Esophagus muscularis mucosa (tissue), 4 donors: ENCODE results near the gene MMP15. TPM values are rescaled to one million over a fixed set of nuclear protein-coding genes. Genes with fewer than 3 reads are reported as not detected.
"Not testable (repeated sequence)": the region's sequence is repeated elsewhere in the genome, so short reads cannot be mapped to it uniquely, and the experiment has no call there.

Experiments used
- DNase-seq: peaks from one replicate; pipeline ENCODE4 v3.0.0-alpha.2; 2017; ENCODE audit errors: extremely low spot score
- H3K27ac ChIP-seq, 4 donors: fragments of 200-600 bp; sonication (generic); replicated peaks in 1 of 4; 1 replicate in 3 of 4; 2 replicates in 1 of 4; pipeline ENCODE4 v1.5.1; 2016 to 2019; ENCODE audit warnings: mild to moderate bottlenecking in 1 of 4
- H3K27me3 ChIP-seq, 4 donors: fragments of 200-600 bp; sonication (generic); one replicate each; pipeline versions ENCODE4 v1.5.1 to v1.6.0; 2016 to 2019
- H3K36me3 ChIP-seq, 4 donors: fragments of 200-600 bp; sonication (generic); one replicate each; pipeline ENCODE4 v1.5.1; 2016 to 2019
- H3K4me1 ChIP-seq, 4 donors: fragments of 200-600 bp; sonication (generic); one replicate each; pipeline ENCODE4 v1.5.1; 2016 to 2019
- H3K4me3 ChIP-seq, 4 donors: fragments of 200-600 bp; sonication (generic); 1 replicate in 2 of 4; 2 replicates in 2 of 4; pipeline ENCODE4 v1.5.1; 2016 to 2019; ENCODE audit warnings: mild to moderate bottlenecking in 4 of 4, moderate library complexity in 1 of 4
- H3K9me3 ChIP-seq, 4 donors: fragments of 200-600 bp; sonication (generic); 1 replicate in 3 of 4; 2 replicates in 1 of 4; pipeline ENCODE4 v1.5.1; 2016 to 2019
- CTCF ChIP-seq, 3 experiments: fragments of 200-600 bp in 2 of 3; fragments of 450-650 bp in 1 of 3; sonication (generic) in 2 of 3; IDR thresholded peaks; one replicate each; pipeline ENCODE4 v1.5.1; 2017 to 2019; ENCODE audit warnings: antibody characterized with exemption in 3 of 3, mild to moderate bottlenecking in 2 of 3, moderate library complexity in 1 of 3
- EP300 ChIP-seq: sonication (generic); formaldehyde crosslinking; IDR thresholded peaks from one replicate; pipeline ENCODE4 v1.6.1; 2017; ENCODE audit warnings: antibody characterized with exemption
- POLR2A ChIP-seq: fragments of 450-650 bp; IDR thresholded peaks from one replicate; pipeline ENCODE4 v1.6.1; 2017; ENCODE audit warnings: antibody characterized with exemption, moderate library complexity, mild to moderate bottlenecking, low read depth
- POLR2AphosphoS5 ChIP-seq, 2 donors: sonication (generic); formaldehyde crosslinking; IDR thresholded peaks; one replicate each; pipeline ENCODE4 v1.6.1; 2017; ENCODE audit warnings: antibody characterized with exemption in 2 of 2
- WGBS: methylation state at CpG from one replicate; pipeline ENCODE4 v1.1.5; 2018; 5-methylcytosine and 5-hydroxymethylcytosine counted together
- intact Hi-C: fragments of 100-400 bp; cut with DNase I; formaldehyde crosslinking; loops from one replicate; pipeline ENCODE4 v1.15.1; 2023
- total RNA-seq, 4 donors: library from RNA; depleted of rRNA; stranded (reverse); fragments of >200 nt; gene quantifications; one replicate each; pipeline versions ENCODE4 v1.1.0 to v1.2.1, GENCODE V29; 2016

Gene MMP15
- total RNA-seq, 4 donors from 2014 or later, result 3.8 to 16.3 (median 8.7) TPM

- WGBS, result 35% methylated on average over 10 of the region's 10 CpGs
- intact Hi-C loops, result loop anchor here (5.0 kb wide), 2 partner anchors 200 to 245 kb away; partner anchors contain the start of gene KIFC3
- H3K9me3 ChIP-seq, result no peaks in the 10 kb centered on the region
These were observed 23.7 kb upstream of the MMP15 start for GRCh38 chr16:58001781-58002415.

GRCh38 chr16:58002416-58002800 is 23.1 kb upstream of the MMP15 start:
- TF ChIP-seq EP300 (no peak), POLR2A (no peak), POLR2AphosphoS5 (IDR thresholded peaks at IDR 0.05) (no peak), CTCF (IDR thresholded peaks at IDR 0.05) (no peak)
- no peaks in the 10 kb centered on the region for H3K27me3 ChIP-seq
- intact Hi-C loops, result loop anchor here (5.0 kb wide), 2 partner anchors 200 to 245 kb away; partner anchors contain the start of gene KIFC3
- peaks cover 31 to 47% (median 40%) of the 10 kb centered on the region in 4 donors for H3K4me1 ChIP-seq
- H3K27ac ChIP-seq, result peak overlapping the region in 1 of 4 donors; percentile 96
- peaks cover 12 to 40% (median 29%) of the 10 kb centered on the region in 4 donors for H3K36me3 ChIP-seq
- no peak for DNase-seq
- WGBS, result 81% methylated on average over 3 of the region's 9 CpGs
- H3K4me3 ChIP-seq, result no peak overlapping the region
- no peaks in the 10 kb centered on the region for H3K9me3 ChIP-seq

More at GRCh38 chr16:58001781-58002415, 23.7 kb upstream of the MMP15 start:
- TF ChIP-seq EP300 (no peak), CTCF (IDR thresholded peaks at IDR 0.05) (no peak), POLR2AphosphoS5 (IDR thresholded peaks at IDR 0.05) (no peak), POLR2A (no peak)
- Histone ChIP-seq H3K4me1 (peaks cover 31 to 47% (median 40%) of the 10 kb centered on the region in 4 donors), H3K4me3 (peak overlapping the region; percentile 69 to 95 (median 82)), H3K27ac (peak overlapping the region; percentile 87 to 96 (median 93)), H3K27me3 (no peaks in the 10 kb centered on the region), H3K36me3 (peaks cover 17 to 46% (median 32%) of the 10 kb centered on the region in 4 donors)
- DNase-seq, result no peak

- no peak for DNase-seq
- H3K9me3 ChIP-seq, result no peaks in the 10 kb centered on the region
- no peaks in the 10 kb centered on the region for H3K27me3 ChIP-seq
- H3K4me3 ChIP-seq, result no peak overlapping the region
- WGBS, result 97% methylated on average over 5 of the region's 5 CpGs
- intact Hi-C loops, result loop anchor here (5.0 kb wide), 2 partner anchors 201 to 246 kb away; partner anchors contain the start of gene KIFC3
- no peak overlapping the region for H3K27ac ChIP-seq
- TF ChIP-seq CTCF (IDR thresholded peaks at IDR 0.05) (no peak), EP300 (no peak), POLR2A (no peak), POLR2AphosphoS5 (IDR thresholded peaks at IDR 0.05) (no peak)
- peaks cover 31 to 45% (median 39%) of the 10 kb centered on the region in 4 donors for H3K4me1 ChIP-seq
- peaks cover 7 to 39% (median 24%) of the 10 kb centered on the region in 4 donors for H3K36me3 ChIP-seq
These were observed 22.6 kb upstream of the MMP15 start for GRCh38 chr16:58002936-58003335.

- H3K9me3 ChIP-seq, H3K27me3 ChIP-seq, DNase-seq, H3K4me3 ChIP-seq: not testable (repeated sequence)
- Histone ChIP-seq H3K4me1 (peaks cover 13 to 27% (median 22%) of the 10 kb centered on the region in 4 donors), H3K27ac (peak overlapping the region in 2 of 4 donors; percentile 22 to 25), H3K36me3 (peaks cover 5 to 36% (median 21%) of the 10 kb centered on the region in 4 donors)
- WGBS, result 86% methylated on average over 12 of the region's 12 CpGs
- intact Hi-C loops, result loop anchor here (2.0 to 5.0 kb wide), 3 partner anchors 106 to 247 kb away; partner anchors contain the start of gene KIFC3
These were observed 20.8 kb upstream of the MMP15 start for GRCh38 chr16:58004736-58005135.

- H3K9me3 ChIP-seq, result no peaks in the 10 kb centered on the region
- peaks cover 2 to 7% (median 3%) of the 10 kb centered on the region in 4 donors for H3K4me1 ChIP-seq
- no peak for TF ChIP-seq EP300
- no peak for TF ChIP-seq POLR2AphosphoS5 (IDR thresholded peaks at IDR 0.05)
- no peak for TF ChIP-seq POLR2A
- no peak for TF ChIP-seq CTCF (IDR thresholded peaks at IDR 0.05)
- intact Hi-C loops, result no loop called here
- H3K27ac ChIP-seq, result no peak overlapping the region
- no peak for DNase-seq
- H3K27me3 ChIP-seq, result no peaks in the 10 kb centered on the region
- peaks cover 12 to 57% (median 48%) of the 10 kb centered on the region in 4 donors for H3K36me3 ChIP-seq
- 91% methylated on average over 11 of the region's 11 CpGs for WGBS
- no peak overlapping the region for H3K4me3 ChIP-seq
These were observed 15.6 kb upstream of the MMP15 start for GRCh38 chr16:58009856-58010416.
